DMS153 treated with DMSO at 0.1 percent for 48 hours (cell line): Measurements from ENCODE around the gene PTBP2.

ENCODE experiments used
- DNase-seq: peaks from one replicate; lab custom pipeline; 2025; ENCODE audit not compliant: unreplicated experiment; lab: John Stamatoyannopoulos, UW

PTBP2 gene, protein sequence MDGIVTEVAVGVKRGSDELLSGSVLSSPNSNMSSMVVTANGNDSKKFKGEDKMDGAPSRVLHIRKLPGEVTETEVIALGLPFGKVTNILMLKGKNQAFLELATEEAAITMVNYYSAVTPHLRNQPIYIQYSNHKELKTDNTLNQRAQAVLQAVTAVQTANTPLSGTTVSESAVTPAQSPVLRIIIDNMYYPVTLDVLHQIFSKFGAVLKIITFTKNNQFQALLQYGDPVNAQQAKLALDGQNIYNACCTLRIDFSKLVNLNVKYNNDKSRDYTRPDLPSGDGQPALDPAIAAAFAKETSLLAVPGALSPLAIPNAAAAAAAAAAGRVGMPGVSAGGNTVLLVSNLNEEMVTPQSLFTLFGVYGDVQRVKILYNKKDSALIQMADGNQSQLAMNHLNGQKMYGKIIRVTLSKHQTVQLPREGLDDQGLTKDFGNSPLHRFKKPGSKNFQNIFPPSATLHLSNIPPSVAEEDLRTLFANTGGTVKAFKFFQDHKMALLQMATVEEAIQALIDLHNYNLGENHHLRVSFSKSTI

DNA sequence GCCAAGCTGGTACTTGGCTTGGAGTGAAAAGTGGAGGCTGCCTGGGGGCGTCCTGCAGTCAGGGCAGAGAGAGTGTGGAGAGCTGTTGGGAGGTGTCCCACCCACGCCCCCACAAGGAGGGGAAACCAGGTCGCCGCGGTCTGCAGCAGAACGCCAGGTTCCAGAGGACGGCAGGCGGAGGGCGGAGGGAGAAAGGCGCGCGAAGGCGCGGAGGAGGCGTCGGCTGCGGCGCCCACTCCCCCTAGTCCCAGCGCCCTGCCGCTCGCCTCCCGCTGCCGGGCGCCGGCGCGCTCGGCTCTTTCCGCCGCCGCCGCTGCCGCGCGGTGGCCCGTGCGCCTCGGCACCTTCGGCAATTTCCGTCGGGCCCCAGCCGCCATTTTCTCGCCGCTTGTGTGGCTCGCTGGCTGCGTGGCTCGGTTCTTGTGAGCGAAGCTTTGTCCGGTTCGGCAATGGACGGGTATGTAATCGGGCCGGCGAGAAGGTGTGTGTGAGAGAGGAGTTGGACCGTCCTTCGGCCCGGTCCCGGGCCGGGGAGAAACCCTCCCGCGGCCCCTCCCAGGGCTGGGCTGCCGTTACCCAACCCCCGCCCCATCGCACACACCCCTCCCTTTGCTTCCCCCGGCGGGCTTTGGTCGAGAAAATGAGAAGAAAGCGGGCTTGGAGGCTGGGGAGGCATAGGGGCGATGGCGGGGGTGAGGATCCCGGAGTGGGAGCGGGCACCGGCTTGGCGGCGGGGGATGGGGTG, at the start of gene PTBP2:
PTBP2 (plus strand) TSS at position 369 of the 745 bp plus-strand sequence; CDS start at position 450, 81 bp downstream.
- DNase-seq, result peak; percentile 74

DNA sequence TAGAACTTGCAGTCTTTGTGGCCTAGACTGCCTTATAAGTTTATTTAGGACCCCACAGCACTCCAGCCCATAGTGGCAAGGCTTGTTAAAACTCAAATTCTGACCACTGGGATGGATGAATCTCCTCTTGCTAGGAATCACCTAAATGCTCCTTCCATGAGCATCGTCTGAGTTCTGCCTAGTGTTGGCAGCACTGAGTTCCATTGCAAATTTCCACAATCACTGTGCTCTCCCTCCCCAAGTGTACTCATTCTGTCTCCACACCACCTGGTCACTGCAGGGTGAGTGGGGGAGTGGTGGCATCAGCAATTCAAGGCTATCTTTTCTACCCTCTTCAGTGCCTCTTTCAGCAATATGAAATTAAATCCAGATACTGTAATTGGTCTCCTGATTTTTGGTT, 46.7 kb upstream of the PTBP2 start:
- no peak for DNase-seq

DNA sequence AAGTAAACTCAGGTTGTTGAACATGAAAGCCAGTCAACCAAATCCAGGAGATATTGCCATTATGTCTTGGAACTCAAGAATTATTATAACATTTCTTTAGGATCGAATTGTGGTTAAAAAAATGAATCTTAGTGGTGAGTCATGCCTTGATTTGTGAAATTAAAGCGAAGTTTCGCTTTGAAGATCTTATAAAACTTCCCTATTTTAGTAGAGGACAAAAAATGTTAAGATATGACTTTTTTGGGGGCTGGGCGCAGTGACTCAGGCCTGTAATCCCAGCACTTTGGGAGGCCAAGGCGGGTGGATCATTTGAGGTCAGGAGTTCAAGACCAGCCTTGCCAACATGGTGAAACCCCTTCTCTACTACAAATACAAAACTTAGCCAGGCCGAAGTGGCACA, 39.5 kb upstream of the PTBP2 start:
- no peak for DNase-seq

DNA sequence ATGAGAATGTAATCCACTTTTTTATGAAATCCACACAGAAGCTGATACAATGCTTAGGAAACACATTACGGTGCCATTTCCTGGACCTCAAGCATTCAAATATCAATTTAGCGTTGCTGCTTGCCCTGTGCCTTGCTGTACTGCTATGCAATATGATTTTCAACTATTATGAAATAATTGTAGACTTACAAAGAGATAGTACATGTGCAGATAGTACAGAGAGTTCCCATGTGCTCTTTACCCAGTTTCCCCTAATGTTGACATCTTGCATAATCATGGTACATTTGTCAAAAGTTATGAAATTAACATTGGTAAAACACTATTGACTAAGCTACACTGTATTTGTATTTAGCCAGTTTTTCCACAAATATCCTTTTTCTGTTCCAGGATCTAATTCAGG, 37.7 kb upstream of the PTBP2 start:
- DNase-seq, result no peak

DNA sequence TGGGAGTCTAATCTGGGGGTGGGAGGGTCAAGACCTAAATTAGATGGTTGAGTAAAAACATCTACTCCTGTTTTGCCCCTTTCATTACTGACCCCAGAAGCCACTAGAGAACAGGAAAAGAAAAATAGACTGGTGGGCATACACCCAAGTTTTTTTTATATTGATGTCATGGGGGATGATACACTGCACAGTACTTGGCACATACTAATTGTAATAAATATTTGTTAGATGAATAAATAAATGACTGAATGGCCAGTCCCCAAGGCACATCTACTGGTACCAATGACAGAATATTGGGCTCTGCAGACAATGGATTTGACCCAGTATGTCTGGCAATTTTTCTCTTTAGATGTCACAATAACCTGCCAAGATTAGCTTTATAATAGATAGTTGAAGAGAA, 36.8 kb upstream of the PTBP2 start:
- DNase-seq, result no peak

DNA sequence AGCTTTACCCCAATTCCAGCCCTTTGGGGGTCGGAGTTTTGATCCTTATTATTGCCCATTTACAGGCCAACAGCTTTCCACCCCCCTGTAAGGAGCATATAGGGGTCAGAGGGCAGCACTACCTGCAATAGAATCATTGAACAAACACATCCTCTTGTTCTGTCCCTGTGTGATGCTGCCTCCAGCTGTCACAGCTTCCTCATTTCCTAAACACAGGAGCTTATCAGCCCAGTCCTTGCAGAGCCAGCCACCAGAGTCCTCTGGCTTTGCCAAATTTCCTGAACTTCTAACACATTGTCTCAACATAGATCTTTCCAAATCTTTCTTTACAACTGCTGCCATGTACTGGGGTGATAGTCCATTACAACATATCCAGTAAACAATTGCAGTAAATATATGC, 32.8 kb upstream of the PTBP2 start:
- peak; percentile 2 for DNase-seq

DNA sequence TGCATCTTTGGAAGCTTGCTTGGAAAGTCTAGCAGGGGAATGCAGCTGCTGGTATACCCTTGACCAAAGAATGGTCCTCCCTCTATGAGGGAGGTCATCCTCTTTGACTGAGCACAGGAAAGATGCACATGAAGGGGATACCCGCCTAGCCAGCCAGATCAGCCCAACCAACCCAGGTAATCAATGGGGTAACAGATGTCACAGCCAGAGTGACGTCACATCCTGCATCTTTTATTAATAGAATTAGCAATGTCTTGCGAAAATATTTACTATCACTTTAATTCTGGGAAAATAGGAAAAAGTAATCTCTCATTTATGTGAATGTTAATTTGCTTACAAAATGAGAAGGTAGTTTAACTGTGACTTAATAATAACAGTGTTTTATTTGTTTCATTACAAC, 25.6 kb upstream of the PTBP2 start:
- DNase-seq, result no peak

DNA sequence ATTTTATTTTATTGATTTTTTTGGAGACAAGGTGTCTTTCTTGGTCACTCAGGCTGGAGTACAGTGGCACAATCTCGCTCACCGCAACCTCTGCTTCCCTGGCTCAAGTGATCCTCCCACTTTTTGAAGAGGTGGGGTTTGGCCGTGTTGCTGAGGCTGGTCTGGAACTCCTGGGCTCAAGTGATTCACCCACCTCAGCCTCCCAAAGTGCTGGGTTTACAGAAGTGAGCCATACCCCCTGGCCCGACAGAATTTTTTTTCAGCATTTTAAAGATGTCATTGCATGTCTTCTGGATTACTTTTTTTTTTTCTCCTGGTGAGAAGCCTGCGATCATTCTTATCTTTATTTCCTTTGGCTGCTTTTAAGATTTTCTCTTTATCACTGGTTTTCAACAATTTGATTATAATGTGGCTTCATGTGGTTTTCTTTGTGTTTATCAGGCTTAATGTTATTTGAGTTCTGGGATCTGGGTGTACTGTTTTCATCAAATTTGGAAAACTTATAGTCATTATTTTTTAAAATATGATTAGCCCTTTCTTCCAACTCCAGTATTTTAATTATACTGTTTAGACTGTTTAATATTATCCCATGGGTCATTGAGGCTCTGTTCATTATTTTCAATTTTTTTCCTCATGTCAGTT, 23.1 kb upstream of the PTBP2 start:
- no peak for DNase-seq

DNA sequence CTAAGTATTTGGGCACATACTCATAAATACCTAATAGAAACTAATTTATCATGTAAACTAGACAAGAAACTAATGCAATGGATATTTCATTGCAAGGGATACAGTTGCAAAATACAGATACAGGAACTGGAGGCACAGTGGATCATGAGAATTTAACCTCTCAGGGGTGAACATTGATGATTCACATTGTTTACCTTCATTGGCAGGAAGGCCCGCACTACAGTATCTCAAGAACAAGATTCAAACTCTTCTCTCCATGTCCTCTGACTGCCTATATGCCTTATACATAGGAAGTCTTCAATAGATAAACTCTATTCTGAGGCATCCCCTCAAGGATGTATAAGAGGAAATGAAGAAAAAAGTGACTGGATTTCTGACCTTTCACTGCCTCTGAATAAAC, 18.4 kb upstream of the PTBP2 start:
- no peak for DNase-seq

DNA sequence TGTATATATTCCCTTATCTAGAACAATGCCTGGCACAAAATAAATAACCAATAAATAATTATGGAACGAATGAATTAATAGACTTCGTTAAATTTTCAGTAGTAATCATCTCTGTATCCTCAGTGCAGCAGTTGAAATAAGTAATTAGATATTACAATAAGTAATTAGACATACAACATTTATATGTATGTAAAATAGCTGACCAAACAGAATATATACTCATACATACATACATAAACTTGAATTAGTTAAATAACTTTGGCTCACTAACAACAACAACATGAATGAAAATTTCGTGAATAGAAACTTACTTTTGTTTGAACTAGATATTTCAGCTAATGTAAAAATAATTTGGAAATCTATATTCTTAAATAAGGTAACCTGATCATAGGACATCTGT, 14.6 kb upstream of the PTBP2 start:
- DNase-seq, result no peak

DNA sequence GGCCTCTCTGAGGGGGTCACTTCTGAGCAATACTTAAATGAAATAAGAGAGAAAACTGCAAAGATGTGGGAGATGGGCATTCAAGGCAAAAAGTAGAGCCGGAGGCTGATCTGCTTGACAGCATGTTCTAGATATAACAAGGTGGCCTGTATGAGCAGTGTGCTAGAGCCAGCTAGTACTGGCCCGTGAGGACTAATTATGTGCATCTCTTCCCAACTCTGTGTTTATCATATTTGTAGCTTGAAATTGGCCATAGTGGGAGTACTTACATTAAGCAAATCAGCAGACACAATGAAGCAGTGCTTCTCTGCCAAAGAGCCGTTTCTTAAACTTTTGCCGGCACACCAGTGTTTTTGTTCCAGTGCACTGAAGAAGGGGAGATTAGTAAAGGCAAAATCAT, 13.1 kb upstream of the PTBP2 start:
- no peak for DNase-seq

DNA sequence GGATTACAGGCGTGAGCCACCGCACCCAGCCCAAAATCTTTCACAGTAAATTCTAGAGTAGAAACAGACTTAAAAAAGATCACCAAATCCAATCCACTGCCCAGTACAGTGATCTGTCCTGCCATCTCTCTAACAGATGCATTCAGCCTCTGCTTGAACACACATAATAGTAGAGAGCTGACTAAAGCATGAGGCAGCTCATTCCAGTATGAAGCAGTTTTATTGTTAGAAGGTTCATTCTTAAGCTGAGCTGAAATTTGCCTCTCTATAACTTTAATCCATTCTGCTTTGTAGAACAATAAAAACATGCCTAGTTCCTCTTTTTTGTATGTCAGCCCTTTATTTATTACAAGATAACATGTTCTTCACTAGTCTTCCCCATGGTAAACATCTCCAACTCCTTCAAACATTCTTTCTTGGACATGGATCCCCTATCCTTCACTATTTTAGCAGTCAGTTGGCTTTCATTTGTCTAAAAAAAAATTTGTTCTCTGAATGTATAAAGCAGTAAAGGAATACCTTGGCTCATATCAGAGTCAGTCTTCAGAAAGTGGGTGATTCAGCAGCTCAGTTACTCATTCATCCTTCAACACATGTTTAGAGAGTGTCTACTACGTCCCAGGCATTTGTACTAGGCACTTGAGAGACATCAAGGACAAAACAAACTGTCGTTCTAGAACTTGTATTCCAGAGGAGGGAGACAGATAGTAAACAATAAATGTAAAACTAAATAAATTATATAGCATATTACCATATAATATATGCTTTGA, 10.7 kb upstream of the PTBP2 start:
- no peak for DNase-seq

DNA sequence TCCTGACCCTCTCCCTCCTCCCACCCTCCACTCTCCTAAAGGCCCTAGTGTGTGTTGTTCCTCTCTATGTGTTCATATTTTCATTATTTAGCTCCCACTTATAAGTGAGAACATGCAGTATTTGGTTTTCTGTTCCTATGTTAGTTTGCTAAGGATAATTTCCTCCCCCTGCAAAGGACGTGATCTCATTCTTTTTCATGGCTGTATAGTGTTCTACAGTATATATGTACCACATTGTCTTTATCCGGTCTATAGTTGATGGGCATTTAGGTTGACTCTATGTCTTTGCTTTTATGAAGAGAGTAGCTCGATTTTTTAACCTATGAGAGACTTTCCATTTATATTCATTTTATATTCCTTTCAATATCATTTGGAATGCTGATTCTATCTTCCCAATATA, 7.9 kb upstream of the PTBP2 start:
- no peak for DNase-seq

DNA sequence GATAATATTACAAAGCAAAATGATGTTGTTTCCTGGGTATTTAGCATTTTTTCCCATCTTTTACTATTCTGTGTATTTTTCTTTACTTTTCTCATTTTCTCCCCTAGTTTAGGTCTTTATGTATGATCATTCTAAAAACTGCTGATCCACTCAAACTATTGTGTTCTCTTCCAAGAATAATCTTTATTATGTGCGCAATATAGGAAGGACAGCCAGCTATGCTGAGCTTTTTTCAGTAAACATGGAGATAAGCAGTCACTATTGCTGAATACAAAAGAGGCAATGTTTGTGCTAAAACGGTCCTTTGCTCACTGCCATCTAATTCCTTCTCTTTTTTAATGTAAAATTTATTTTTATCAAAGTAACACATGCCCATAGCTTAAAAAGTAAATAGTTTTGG, 6.7 kb upstream of the PTBP2 start:
- no peak for DNase-seq

DNA sequence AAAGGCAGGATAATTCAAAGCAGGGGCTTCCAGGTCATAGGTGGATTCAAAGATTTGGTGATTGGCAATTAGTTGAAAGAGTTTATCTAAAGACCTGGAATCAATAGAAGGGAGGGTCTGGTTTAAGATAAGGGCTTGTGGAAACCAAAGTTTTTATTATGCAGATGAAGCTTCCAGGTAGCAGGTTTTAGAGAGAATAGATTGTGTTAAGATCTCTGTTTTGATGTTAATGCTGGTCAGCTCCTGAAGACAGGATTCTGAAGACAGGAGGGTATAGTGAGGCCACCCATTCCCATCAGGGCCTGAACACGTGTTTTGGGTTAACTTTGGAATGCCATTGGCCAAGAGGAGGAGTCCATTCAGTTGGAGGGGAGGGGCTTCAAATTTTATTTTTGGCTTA, 6.1 kb upstream of the PTBP2 start:
- no peak for DNase-seq

DNA sequence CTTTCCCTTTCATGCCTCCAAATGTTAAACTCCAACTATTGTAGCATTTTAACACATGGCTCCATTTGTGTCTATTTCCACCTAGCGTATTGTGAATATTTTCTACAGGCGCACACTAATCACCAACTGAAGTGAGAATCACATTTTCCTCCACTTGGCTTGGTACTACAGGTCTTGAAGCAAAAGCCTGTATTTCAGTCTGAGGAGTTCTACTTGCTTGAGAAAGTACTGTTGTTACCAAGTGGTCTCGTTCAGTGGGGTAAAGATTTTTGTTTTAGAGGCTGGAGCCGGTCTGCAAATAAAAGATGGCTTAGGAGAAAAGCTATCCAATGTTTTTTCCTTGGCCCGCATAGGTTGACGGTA, 550 bp upstream of the PTBP2 start:
- DNase-seq, result no peak

DNA sequence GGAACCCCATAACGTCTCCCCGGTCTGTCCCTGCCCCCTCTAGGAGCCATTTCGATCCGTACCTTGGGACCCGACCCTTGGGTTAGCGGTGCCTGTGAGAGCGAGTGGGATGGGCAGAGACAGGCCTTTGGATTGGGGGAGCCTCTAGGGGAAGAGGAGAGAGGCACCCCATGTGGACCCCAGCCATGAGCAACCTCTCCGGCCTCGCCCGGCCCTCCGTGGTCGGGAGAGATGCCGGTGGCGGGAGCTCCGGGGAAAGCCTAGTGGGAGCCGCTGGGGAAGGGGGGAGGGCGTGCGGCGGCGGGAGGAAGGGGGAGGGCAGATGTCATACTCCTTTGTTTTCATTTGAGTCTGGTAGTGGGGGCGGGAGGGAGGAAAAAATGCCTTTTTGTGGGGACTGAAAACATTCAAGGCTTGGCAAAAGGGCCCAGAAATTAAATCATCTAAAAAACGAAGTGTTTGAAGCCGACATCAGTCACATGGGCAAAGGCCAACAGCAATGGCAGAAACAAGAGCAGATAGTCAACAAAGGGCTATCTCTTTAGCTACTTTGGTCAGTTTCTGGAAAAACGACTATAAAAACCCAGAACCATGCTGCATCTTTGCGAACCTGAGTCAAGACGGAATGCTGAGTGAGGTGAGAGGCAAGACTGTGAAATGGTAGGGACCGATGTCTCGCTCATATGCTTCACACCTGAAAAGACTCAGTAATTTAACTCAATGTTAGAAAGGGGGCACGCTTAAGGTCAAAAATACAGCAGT, 758 bp downstream of the PTBP2 start:
- DNase-seq, result no peak

DNA sequence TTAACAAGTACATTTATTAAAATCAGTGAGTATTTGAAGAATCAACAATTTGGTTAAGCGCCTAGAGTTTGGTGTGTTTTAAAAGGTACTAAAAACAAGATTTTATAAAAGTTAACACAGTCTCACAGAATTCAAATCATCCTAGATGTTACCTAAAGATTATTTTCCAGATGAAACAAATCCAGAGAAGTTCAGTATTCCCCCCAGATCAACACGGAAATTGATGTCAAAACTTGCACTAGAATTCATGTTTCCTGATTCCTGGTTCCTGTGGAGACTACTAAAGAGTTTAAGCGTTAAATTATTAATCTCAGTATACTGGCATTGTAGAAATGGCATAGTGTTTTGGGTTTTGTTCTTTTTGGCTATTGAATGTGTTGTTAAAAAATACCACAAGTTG, 1.4 kb downstream of the PTBP2 start:
- DNase-seq, result no peak

DNA sequence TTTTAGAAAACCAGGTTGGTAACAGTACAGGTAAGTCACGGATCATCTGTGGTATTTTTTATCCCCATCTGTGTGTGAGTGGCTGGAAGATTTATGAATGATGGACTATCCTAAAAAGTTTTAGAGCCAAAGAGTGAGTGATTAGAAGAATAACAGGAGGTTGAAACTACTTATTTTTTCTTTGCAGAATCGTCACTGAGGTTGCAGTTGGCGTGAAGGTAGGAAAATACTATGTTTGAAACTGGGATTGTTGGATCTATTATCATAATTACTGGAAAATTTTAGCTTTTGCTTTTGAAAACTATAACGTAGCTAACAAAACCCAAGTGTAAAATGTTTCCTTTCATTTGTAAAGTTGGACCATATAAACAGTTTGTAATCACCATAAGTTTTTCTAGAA, 1.8 kb downstream of the PTBP2 start:
- no peak for DNase-seq

DNA sequence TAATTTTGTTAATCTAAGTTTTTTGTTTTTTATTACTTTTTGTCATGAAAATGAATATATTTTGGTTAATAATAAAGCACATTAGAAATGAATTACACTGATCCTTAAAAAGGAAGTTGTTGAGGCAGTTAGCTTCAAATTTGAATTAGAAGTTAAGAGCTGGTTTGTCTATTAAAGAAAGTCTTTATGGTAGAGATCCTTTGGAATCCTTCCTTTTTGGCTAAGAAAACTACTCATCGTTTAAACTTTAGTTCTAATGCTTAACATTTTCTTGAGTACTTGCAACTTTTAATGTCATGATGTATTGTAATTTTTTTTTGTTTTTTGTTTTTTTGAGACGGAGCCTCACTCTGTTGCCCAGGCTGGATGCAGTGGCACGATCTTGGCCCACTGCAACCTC, 2.4 kb downstream of the PTBP2 start:
- DNase-seq, result no peak
